Vagina (tissue), 2 donors: Measurements from ENCODE around the gene CFAP58. TPM values are rescaled to one million over a fixed set of nuclear protein-coding genes. Genes with fewer than 3 reads are reported as not detected.
A peak's percentile ranks its signal among the peaks of the same experiment; 100 is the strongest.

Source experiments
- DNase-seq, 2 donors: peaks; one replicate each; pipeline ENCODE4 v3.0.0-alpha.2; 2017; ENCODE audit errors: extremely low spot score in 2 of 2
- H3K27ac ChIP-seq: fragments of 200-600 bp; sonication (generic); one replicate; pipeline ENCODE4 v1.5.1; 2019
- H3K27me3 ChIP-seq: fragments of 200-600 bp; sonication (generic); one replicate; pipeline ENCODE4 v1.5.1; 2019
- H3K36me3 ChIP-seq, 2 donors: fragments of 200-600 bp; sonication (generic); one replicate each; pipeline ENCODE4 v1.5.1; 2017 to 2019
- H3K4me1 ChIP-seq: fragments of 200-600 bp; sonication (generic); one replicate; pipeline ENCODE4 v1.5.1; 2019
- H3K4me3 ChIP-seq, 2 donors: fragments of 200-600 bp; sonication (generic); 1 replicate in 1 of 2; 2 replicates in 1 of 2; pipeline ENCODE4 v1.5.1; 2016 to 2019
- H3K9me3 ChIP-seq: fragments of 200-600 bp; sonication (generic); one replicate; pipeline ENCODE4 v1.5.1; 2019
- POLR2A ChIP-seq, 2 donors: fragments of 450-650 bp; IDR thresholded peaks; one replicate each; pipeline ENCODE4 v1.6.1; 2017; ENCODE audit warnings: antibody characterized with exemption in 2 of 2, mild to moderate bottlenecking in 2 of 2, moderate library complexity in 2 of 2
- POLR2AphosphoS5 ChIP-seq, 2 donors: sonication (generic); formaldehyde crosslinking; IDR thresholded peaks; one replicate each; pipeline ENCODE4 v1.9.0; 2017; ENCODE audit warnings: antibody characterized with exemption in 2 of 2, mild to moderate bottlenecking in 2 of 2, low read depth in 1 of 2; ENCODE audit not compliant: insufficient read depth in 1 of 2
- intact Hi-C: fragments of 100-400 bp; cut with DNase I; formaldehyde crosslinking; loops from one replicate; pipeline ENCODE4 v1.15.1; 2023
- total RNA-seq: library from RNA; depleted of rRNA; stranded (reverse); fragments of >200 nt; gene quantifications from one replicate; pipeline ENCODE4 v1.2.3, GENCODE V29; 2016
- TF ChIP-seq, protein P1 (sequence below), 3 experiments: fragments of 450-650 bp in 2 of 3; fragments of 200-600 bp in 1 of 3; sonication (generic) in 1 of 3; IDR thresholded peaks; one replicate each; pipeline ENCODE4 v1.5.1; 2017 to 2019; ENCODE audit warnings: antibody characterized with exemption in 3 of 3, mild to moderate bottlenecking in 2 of 3, moderate library complexity in 2 of 3

CFAP58 gene, protein sequence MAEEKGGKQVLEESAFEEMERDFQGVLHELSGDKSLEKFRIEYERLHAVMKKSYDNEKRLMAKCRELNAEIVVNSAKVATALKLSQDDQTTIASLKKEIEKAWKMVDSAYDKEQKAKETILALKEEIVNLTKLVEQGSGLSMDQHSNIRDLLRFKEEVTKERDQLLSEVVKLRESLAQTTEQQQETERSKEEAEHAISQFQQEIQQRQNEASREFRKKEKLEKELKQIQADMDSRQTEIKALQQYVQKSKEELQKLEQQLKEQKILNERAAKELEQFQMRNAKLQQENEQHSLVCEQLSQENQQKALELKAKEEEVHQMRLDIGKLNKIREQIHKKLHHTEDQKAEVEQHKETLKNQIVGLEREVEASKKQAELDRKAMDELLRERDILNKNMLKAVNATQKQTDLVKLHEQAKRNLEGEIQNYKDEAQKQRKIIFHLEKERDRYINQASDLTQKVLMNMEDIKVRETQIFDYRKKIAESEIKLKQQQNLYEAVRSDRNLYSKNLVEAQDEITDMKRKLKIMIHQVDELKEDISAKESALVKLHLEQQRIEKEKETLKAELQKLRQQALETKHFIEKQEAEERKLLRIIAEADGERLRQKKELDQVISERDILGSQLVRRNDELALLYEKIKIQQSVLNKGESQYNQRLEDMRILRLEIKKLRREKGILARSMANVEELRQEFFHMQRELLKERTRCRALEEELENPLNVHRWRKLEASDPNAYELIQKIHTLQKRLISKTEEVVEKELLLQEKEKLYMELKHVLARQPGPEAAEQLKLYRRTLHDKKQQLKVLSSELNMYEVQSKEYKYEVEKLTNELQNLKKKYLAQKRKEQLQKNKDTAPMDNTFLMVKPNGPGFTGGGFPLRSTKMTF
- 0.49 TPM for total RNA-seq

DNA sequence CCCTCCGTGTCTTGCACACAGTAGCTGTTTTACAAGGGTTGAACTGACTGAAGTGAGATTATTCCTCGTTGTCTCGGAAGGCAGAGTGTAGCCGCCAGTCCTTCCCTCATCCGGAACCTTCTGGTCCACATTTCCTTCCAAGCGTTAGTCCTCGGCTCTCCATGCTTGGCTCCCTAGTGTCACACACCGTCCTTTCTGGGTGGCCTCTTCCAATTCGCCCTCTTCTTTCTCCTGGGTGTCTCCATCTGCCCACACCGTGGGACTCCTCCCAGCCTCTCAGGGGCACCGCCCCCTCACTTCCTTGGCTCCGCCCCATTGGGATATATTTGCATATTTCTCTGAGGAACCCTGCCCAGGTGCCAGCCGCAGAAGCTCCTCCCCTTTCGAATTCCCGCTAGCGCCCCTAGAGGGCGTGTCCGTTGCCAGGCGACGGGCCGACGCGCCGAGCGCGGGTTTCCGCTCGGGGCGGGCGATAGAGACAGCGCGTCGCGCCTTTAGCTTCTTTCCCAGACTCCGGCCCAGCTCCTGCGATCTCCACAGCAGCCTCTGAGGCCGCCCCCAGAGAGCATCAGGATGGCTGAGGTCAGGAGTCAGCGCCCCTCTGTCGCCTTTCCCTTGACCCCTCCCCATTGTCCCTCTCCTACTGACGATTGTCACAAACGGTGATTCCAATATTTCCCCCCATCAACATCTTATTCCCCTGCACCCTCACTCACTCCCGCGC is at the start of gene CFAP58:
TSS of gene CFAP58 (plus strand) at position 509 of the 724 bp plus-strand sequence. CDS start at position 574, 65 bp downstream.
- H3K4me1 ChIP-seq: peaks cover 24% of the 10 kb centered on the region
- intact Hi-C loops: no loop called here
- DNase-seq: peak in 1 of 2 donors; percentile 96
- no peaks in the 10 kb centered on the region for H3K36me3 ChIP-seq
- H3K27ac ChIP-seq: peak within 1 kb of the TSS; percentile 18
- TF ChIP-seq POLR2A (IDR thresholded peaks at IDR 0.05) (peak in 1 of 2 donors; percentile 15), POLR2AphosphoS5 (IDR thresholded peaks at IDR 0.05; ENCODE audit: insufficient read depth in 1 of 2, low read depth in 1 of 2) (peak; percentile 75 to 86)
- TF ChIP-seq, protein P1, sequence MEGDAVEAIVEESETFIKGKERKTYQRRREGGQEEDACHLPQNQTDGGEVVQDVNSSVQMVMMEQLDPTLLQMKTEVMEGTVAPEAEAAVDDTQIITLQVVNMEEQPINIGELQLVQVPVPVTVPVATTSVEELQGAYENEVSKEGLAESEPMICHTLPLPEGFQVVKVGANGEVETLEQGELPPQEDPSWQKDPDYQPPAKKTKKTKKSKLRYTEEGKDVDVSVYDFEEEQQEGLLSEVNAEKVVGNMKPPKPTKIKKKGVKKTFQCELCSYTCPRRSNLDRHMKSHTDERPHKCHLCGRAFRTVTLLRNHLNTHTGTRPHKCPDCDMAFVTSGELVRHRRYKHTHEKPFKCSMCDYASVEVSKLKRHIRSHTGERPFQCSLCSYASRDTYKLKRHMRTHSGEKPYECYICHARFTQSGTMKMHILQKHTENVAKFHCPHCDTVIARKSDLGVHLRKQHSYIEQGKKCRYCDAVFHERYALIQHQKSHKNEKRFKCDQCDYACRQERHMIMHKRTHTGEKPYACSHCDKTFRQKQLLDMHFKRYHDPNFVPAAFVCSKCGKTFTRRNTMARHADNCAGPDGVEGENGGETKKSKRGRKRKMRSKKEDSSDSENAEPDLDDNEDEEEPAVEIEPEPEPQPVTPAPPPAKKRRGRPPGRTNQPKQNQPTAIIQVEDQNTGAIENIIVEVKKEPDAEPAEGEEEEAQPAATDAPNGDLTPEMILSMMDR (IDR thresholded peaks at IDR 0.05): peak; percentile 41 to 45 (median 43)
- H3K4me3 ChIP-seq: peak within 1 kb of the TSS; percentile 42 to 43
- no peaks in the 10 kb centered on the region for H3K27me3 ChIP-seq
- H3K9me3 ChIP-seq: no peaks in the 10 kb centered on the region

DNA sequence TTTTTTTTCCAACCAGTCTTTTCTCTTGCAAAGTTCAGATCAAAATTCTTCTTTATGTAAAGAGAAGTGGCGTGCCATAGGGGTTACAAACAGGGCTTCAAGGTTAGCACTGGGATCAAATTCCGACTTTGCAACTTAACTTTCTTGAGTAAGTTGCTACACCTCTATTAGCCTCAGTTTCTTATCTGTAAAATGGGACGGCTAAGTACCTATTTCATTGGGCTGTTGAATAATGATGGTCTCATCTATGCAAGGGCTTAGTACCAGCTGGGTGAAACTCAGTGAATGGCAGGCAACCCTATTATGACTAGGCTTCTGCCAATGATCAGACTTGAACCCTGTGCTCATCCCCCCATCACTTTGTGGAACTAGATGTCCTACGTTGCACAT is 49.3 kb upstream of the CFAP58 start:
- H3K9me3 ChIP-seq: no peaks in the 10 kb centered on the region
- no peaks in the 10 kb centered on the region for H3K36me3 ChIP-seq
- DNase-seq: no peak
- peaks cover 38% of the 10 kb centered on the region for H3K4me1 ChIP-seq
- no peak overlapping the region for H3K27ac ChIP-seq
- H3K4me3 ChIP-seq: no peak overlapping the region
- TF ChIP-seq POLR2AphosphoS5 (IDR thresholded peaks at IDR 0.05; ENCODE audit: insufficient read depth in 1 of 2, low read depth in 1 of 2) (no peak), POLR2A (IDR thresholded peaks at IDR 0.05) (no peak)
- TF ChIP-seq, protein P1 (IDR thresholded peaks at IDR 0.05): no peak
- no peaks in the 10 kb centered on the region for H3K27me3 ChIP-seq
- intact Hi-C loops: loop anchor here (5.0 kb wide), 1 partner anchor 33 kb away; the partner anchor contains the start of gene ITPRIP

DNA sequence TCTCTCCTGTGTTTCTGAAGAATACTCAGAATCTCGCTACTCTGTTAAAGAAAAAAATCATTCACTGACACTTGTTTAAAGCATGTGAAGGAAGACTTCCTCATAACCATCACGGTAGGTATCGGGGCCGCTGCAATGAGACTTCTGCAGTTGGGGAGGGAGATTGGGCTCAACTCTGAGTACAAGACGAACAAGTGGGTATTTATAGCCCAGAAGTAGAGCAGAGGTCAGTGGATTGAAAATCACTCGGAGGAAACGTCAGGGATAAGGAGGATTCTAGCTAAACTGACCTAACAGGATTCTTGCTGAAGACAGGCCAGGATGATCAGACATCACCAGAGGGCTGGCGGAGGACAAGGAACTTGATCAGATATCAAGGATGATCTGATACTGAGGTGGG is 48.7 kb upstream of the CFAP58 start:
- TF ChIP-seq, protein P1 (IDR thresholded peaks at IDR 0.05): no peak
- TF ChIP-seq POLR2AphosphoS5 (IDR thresholded peaks at IDR 0.05; ENCODE audit: insufficient read depth in 1 of 2, low read depth in 1 of 2) (no peak), POLR2A (IDR thresholded peaks at IDR 0.05) (no peak)
- Histone ChIP-seq H3K9me3 (no peaks in the 10 kb centered on the region), H3K27ac (no peak overlapping the region), H3K4me3 (no peak overlapping the region), H3K36me3 (no peaks in the 10 kb centered on the region), H3K27me3 (no peaks in the 10 kb centered on the region), H3K4me1 (peaks cover 33% of the 10 kb centered on the region)
- intact Hi-C loops: loop anchor here (5.0 kb wide), 1 partner anchor 32 kb away; the partner anchor contains the start of gene ITPRIP
- DNase-seq: no peak

DNA sequence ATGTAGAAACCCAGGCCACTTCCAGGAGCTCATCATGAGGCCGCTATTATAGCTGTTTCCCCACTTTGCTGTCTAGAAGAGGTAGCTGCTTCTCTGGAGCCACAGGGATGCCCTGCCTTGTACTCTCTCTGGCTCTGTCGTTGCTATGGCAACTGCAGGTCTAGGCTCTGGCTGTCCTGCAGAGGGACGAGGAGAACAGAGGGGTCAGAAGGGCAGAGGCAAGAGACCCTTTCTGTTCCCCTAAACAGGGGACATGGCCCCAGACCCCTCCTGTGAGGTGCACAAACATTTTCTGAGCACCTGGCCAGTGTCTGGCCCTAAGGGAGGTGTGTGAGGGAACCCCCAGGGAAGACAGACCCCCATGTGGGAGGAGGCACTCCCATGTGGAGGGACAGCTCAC is 46.7 kb upstream of the CFAP58 start:
- Histone ChIP-seq H3K4me3 (no peak overlapping the region), H3K9me3 (no peaks in the 10 kb centered on the region), H3K27me3 (no peaks in the 10 kb centered on the region), H3K4me1 (peaks cover 33% of the 10 kb centered on the region), H3K27ac (no peak overlapping the region), H3K36me3 (no peaks in the 10 kb centered on the region)
- TF ChIP-seq, protein P1 (IDR thresholded peaks at IDR 0.05): no peak
- TF ChIP-seq POLR2A (IDR thresholded peaks at IDR 0.05) (no peak), POLR2AphosphoS5 (IDR thresholded peaks at IDR 0.05; ENCODE audit: insufficient read depth in 1 of 2, low read depth in 1 of 2) (no peak)
- intact Hi-C loops: no loop called here
- no peak for DNase-seq
